ENCODE results near the gene MEOX1. TPM values are rescaled to one million over a fixed set of nuclear protein-coding genes. Genes with fewer than 3 reads are reported as not detected.
A peak's percentile ranks its signal among the peaks of the same experiment; 100 is the strongest.

The MEOX1 gene
- total RNA-seq, 2 donors from 2014 or later = 3.4 to 6.1 TPM

GRCh38 chr17:43648916-43649315 is 12.8 kb downstream of the MEOX1 start:
- TF ChIP-seq POLR2A (IDR thresholded peaks at IDR 0.05) = no peak
- no peak for TF ChIP-seq CTCF (IDR thresholded peaks at IDR 0.05)
- TF ChIP-seq POLR2AphosphoS5 (IDR thresholded peaks at IDR 0.05) = no peak
- no peak overlapping the region for H3K4me3 ChIP-seq
- no peaks in the 10 kb centered on the region for H3K27me3 ChIP-seq (replicated peaks; ENCODE audit: insufficient read depth)
- intact Hi-C loops (cut with DNase I) = no loop called here
- H3K36me3 ChIP-seq = no peaks in the 10 kb centered on the region
- no peaks in the 10 kb centered on the region for H3K4me1 ChIP-seq (replicated peaks)
- WGBS = 91% methylated on average over 7 of the region's 7 CpGs
- DNase-seq (ENCODE audit: low spot score) = no peak
- no peaks in the 10 kb centered on the region for H3K9me3 ChIP-seq
- no peak overlapping the region for H3K27ac ChIP-seq

- H3K27me3 ChIP-seq (replicated peaks; ENCODE audit: insufficient read depth) = no peaks in the 10 kb centered on the region
- H3K27ac ChIP-seq = peak overlapping the region; percentile 49 to 52
- TF ChIP-seq POLR2A (IDR thresholded peaks at IDR 0.05) (no peak), CTCF (IDR thresholded peaks at IDR 0.05) (no peak), POLR2AphosphoS5 (IDR thresholded peaks at IDR 0.05) (no peak)
- peak overlapping the region; percentile 38 to 43 for H3K4me3 ChIP-seq
- H3K9me3 ChIP-seq = no peaks in the 10 kb centered on the region
- peaks cover 2% of the 10 kb centered on the region for H3K4me1 ChIP-seq (replicated peaks)
- intact Hi-C loops (cut with DNase I) = no loop called here
- H3K36me3 ChIP-seq = no peaks in the 10 kb centered on the region
- DNase-seq (ENCODE audit: low spot score) = no peak
- 2% methylated on average over 65 of the region's 72 CpGs for WGBS
These were observed 15.8 kb downstream of the MEOX1 start for GRCh38 chr17:43645765-43646481.

- intact Hi-C loops (cut with DNase I) = no loop called here
- Histone ChIP-seq H3K36me3 (no peaks in the 10 kb centered on the region), H3K27ac (peak overlapping the region in 1 of 2 donors; percentile 49), H3K27me3 (replicated peaks; ENCODE audit: insufficient read depth) (no peaks in the 10 kb centered on the region), H3K9me3 (no peaks in the 10 kb centered on the region), H3K4me3 (peak overlapping the region in 1 of 2 donors; percentile 43), H3K4me1 (replicated peaks) (peaks cover 2% of the 10 kb centered on the region)
- TF ChIP-seq CTCF (IDR thresholded peaks at IDR 0.05) = no peak
- no peak for TF ChIP-seq POLR2A (IDR thresholded peaks at IDR 0.05)
- TF ChIP-seq POLR2AphosphoS5 (IDR thresholded peaks at IDR 0.05) = no peak
- DNase-seq (ENCODE audit: low spot score) = no peak
- 74% methylated on average over 16 of the region's 16 CpGs for WGBS
These were observed 16.3 kb downstream of the MEOX1 start for GRCh38 chr17:43645450-43645764.

GRCh38 chr17:43644081-43644480 is 17.6 kb downstream of the MEOX1 start:
- peaks cover 2% of the 10 kb centered on the region for H3K4me1 ChIP-seq (replicated peaks)
- TF ChIP-seq CTCF (IDR thresholded peaks at IDR 0.05) (no peak), POLR2A (IDR thresholded peaks at IDR 0.05) (no peak), POLR2AphosphoS5 (IDR thresholded peaks at IDR 0.05) (no peak)
- no peaks in the 10 kb centered on the region for H3K9me3 ChIP-seq
- H3K36me3 ChIP-seq = no peaks in the 10 kb centered on the region
- intact Hi-C loops (cut with DNase I) = no loop called here
- WGBS = 79% methylated on average over 4 of the region's 4 CpGs
- no peak for DNase-seq (ENCODE audit: low spot score)
- H3K27ac ChIP-seq = no peak overlapping the region
- no peak overlapping the region for H3K4me3 ChIP-seq
- no peaks in the 10 kb centered on the region for H3K27me3 ChIP-seq (replicated peaks; ENCODE audit: insufficient read depth)

- DNase-seq (ENCODE audit: low spot score) = no peak
- Histone ChIP-seq H3K9me3 (no peaks in the 10 kb centered on the region), H3K27me3 (replicated peaks; ENCODE audit: insufficient read depth) (no peaks in the 10 kb centered on the region), H3K4me1 (replicated peaks) (peaks cover 2% of the 10 kb centered on the region), H3K36me3 (no peaks in the 10 kb centered on the region), H3K4me3 (no peak overlapping the region), H3K27ac (no peak overlapping the region)
- WGBS = 75% methylated on average over 7 of the region's 7 CpGs
- intact Hi-C loops (cut with DNase I) = no loop called here
- TF ChIP-seq CTCF (IDR thresholded peaks at IDR 0.05) (no peak), POLR2A (IDR thresholded peaks at IDR 0.05) (no peak), POLR2AphosphoS5 (IDR thresholded peaks at IDR 0.05) (no peak)
These were observed 20.3 kb downstream of the MEOX1 start for GRCh38 chr17:43641416-43641815.

Measured in prostate gland (tissue), 2 donors.